ENCODE data around the gene MACF1.

Gene MACF1

DNA sequence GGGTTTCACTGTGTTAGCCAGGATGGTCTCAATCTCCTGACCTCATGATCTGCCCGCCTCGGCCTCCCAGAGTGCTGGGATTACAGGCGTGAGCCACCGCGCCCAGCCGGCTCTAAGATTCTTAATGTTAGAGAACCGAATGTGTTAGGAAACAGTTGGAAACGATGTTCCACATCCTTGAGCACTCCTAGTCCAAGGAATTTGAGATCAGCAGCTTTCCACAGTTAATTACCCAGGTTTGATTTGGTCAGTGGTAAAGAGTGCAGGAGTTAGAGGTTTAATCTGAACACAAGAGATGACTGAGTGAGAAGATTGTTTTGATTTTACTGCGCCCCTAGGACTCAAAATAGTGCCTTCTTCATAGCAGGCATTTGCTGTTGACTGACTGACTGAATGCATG is 211.1 kb downstream of the MACF1 start:
- no peak for DNase-seq (ENCODE audit: low read depth)
- in situ Hi-C loops (cut with HindIII; ENCODE audit: low sequenced_read_pairs), result no loop called here
- peak overlapping the region; percentile 32 for H3K4me3 ChIP-seq (ENCODE audit: low read depth, low read length)
- TF ChIP-seq, protein P1, sequence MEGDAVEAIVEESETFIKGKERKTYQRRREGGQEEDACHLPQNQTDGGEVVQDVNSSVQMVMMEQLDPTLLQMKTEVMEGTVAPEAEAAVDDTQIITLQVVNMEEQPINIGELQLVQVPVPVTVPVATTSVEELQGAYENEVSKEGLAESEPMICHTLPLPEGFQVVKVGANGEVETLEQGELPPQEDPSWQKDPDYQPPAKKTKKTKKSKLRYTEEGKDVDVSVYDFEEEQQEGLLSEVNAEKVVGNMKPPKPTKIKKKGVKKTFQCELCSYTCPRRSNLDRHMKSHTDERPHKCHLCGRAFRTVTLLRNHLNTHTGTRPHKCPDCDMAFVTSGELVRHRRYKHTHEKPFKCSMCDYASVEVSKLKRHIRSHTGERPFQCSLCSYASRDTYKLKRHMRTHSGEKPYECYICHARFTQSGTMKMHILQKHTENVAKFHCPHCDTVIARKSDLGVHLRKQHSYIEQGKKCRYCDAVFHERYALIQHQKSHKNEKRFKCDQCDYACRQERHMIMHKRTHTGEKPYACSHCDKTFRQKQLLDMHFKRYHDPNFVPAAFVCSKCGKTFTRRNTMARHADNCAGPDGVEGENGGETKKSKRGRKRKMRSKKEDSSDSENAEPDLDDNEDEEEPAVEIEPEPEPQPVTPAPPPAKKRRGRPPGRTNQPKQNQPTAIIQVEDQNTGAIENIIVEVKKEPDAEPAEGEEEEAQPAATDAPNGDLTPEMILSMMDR (IDR thresholded peaks at IDR 0.05; ENCODE audit: low read depth, low read length, missing control alignments), result no peak

DNA sequence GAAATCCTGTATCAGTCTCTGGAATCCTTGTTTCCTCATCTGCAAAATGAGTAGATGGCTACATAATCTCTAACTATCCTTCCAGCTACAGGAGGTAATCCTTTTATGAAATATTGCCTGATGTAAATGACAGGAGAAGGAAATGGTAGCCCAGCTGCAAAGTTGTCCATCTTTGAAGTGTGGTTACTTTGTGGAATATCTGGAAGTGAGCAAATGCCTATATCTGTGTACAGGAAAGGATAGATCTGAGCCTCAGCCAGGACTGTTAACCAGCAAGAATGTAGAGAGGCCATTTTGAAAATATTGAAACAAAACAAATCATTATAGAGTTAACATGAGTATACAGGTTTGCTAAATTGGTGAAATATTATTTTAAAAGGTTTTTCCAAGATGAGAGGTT is 212.1 kb downstream of the MACF1 start:
- no peak for DNase-seq (ENCODE audit: low read depth)
- TF ChIP-seq, protein P1 (IDR thresholded peaks at IDR 0.05; ENCODE audit: low read depth, low read length, missing control alignments), result no peak
- in situ Hi-C loops (cut with HindIII; ENCODE audit: low sequenced_read_pairs), result no loop called here
- H3K4me3 ChIP-seq (ENCODE audit: low read depth, low read length), result no peak overlapping the region

DNA sequence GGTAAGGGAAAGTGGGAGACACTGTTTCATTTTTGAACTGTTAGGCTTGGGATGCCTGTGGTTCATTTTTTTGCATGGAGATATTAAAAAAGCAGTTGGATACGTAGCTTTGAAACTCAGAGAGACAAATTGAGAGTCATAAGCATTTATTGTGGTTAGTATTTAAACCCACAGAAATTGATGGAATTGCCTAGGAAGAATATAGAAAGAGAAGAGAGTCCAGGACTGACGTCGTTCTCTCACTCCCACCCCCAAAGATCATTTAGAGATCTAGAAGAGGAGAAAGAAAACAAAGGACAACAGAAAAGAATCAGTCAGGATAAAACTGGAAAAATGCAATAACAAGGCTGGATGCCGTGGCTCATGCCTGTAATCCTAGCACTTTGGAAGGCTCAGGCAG is 213.7 kb downstream of the MACF1 start:
- peak; percentile 85 for DNase-seq (ENCODE audit: low read depth)
- in situ Hi-C loops (cut with HindIII; ENCODE audit: low sequenced_read_pairs), result no loop called here
- no peak overlapping the region for H3K4me3 ChIP-seq (ENCODE audit: low read depth, low read length)
- TF ChIP-seq, protein P1 (IDR thresholded peaks at IDR 0.05; ENCODE audit: low read depth, low read length, missing control alignments), result no peak

DNA sequence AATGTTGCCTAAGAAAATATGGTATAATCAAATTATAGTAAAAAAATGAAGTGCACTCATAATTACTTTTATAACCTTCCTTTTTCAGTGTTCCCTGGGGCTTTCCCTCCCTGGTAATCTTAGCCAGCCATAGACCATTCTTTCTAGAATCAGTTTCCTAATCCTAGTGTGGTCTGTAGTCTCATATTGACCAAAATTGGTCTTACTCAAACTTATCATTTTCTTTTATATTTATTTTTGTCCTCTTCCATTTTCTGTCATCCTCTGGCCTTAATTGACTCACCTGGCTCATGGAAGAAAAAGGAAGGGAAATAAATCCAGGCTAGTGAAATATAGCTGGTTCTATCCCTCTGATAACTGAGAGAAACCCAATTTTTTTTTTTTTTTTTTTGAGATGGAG is 216.0 kb downstream of the MACF1 start:
- no peak overlapping the region for H3K4me3 ChIP-seq (ENCODE audit: low read depth, low read length)
- in situ Hi-C loops (cut with HindIII; ENCODE audit: low sequenced_read_pairs), result loop anchor here (10.0 kb wide), 1 partner anchor 314 kb away; the partner anchor contains the start of gene PPIE
- TF ChIP-seq, protein P1 (IDR thresholded peaks at IDR 0.05; ENCODE audit: low read depth, low read length, missing control alignments), result no peak
- no peak for DNase-seq (ENCODE audit: low read depth)

DNA sequence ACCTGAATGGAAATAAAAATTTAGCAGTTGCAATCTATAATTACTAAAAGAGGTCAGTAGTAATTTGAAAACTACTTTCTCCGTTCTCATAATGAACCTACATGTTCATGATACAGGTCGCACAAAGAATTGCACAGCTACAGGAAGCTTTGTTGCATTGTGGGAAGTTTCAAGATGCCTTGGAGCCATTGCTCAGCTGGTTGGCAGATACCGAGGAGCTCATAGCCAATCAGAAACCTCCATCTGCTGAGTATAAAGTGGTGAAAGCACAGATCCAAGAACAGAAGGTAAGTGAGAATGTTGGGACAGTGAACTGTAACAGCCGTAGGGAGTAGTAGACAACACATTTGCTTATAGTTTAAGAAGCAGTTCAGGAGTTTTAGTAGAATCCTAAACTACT is 218.1 kb downstream of the MACF1 start:
- in situ Hi-C loops (cut with HindIII; ENCODE audit: low sequenced_read_pairs), result loop anchor here (10.0 kb wide), 1 partner anchor 312 kb away; the partner anchor contains the start of gene PPIE
- H3K4me3 ChIP-seq (ENCODE audit: low read depth, low read length), result no peak overlapping the region
- TF ChIP-seq, protein P1 (IDR thresholded peaks at IDR 0.05; ENCODE audit: low read depth, low read length, missing control alignments), result no peak
- no peak for DNase-seq (ENCODE audit: low read depth)

DNA sequence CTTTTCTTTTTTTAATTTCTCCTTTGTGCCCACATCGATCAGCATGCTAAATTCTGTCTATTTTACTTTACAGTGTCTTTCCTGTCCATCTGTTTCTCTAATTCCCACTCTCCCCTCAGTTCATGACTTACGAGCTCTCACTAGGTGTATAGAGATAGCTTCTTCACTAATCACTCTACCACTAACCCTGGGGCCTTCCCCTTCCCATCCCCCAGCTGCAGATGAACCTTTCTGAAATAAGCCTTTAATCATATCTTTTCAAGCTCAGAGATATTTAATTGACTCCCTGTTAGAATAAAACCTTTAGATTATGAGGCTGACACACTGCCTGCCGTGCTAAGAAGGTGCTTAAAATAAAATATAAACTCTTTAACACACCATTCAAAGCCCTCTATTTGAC is 220.7 kb downstream of the MACF1 start:
- no peak overlapping the region for H3K4me3 ChIP-seq (ENCODE audit: low read depth, low read length)
- in situ Hi-C loops (cut with HindIII; ENCODE audit: low sequenced_read_pairs), result loop anchor here (10.0 kb wide), 1 partner anchor 310 kb away; the partner anchor contains the start of gene PPIE
- TF ChIP-seq, protein P1 (IDR thresholded peaks at IDR 0.05; ENCODE audit: low read depth, low read length, missing control alignments), result no peak
- DNase-seq (ENCODE audit: low read depth), result no peak
